Subcutaneous abdominal adipose tissue (tissue), 5 donors: Measurements from ENCODE around the gene ABHD2.
A peak's percentile ranks its signal among the peaks of the same experiment; 100 is the strongest.
"Not testable (repeated sequence)": the region's sequence is repeated elsewhere in the genome, so short reads cannot be mapped to it uniquely, and the experiment has no call there.

Source experiments
- H3K27ac ChIP-seq: one replicate; pipeline ENCODE4 v1.7.0; 2013; ENCODE audit warnings: low read depth, mild to moderate bottlenecking, inconsistent platforms, low read length, moderate library complexity
- H3K27me3 ChIP-seq, 5 donors: one replicate each; pipeline ENCODE4 v1.7.0; 2013; ENCODE audit warnings: low read length in 5 of 5, inconsistent platforms in 1 of 5; ENCODE audit not compliant: control insufficient read depth in 5 of 5, insufficient read depth in 4 of 5
- H3K36me3 ChIP-seq, 5 donors: one replicate each; pipeline ENCODE4 v1.7.0; 2013; ENCODE audit warnings: low read length in 5 of 5; ENCODE audit not compliant: control insufficient read depth in 5 of 5, insufficient read depth in 5 of 5
- H3K4me1 ChIP-seq, 5 donors: one replicate each; pipeline ENCODE4 v1.7.0; 2013; ENCODE audit warnings: low read length in 5 of 5, mild to moderate bottlenecking in 3 of 5, moderate library complexity in 1 of 5; ENCODE audit not compliant: control insufficient read depth in 5 of 5, insufficient read depth in 5 of 5
- H3K4me3 ChIP-seq, 5 donors: one replicate each; pipeline ENCODE4 v1.7.0; 2013; ENCODE audit warnings: low read length in 5 of 5, low read depth in 1 of 5
- H3K9ac ChIP-seq, 5 donors: one replicate each; pipeline ENCODE4 v1.7.0; 2013; ENCODE audit warnings: low read length in 5 of 5, mild to moderate bottlenecking in 4 of 5, moderate library complexity in 3 of 5
- H3K9me3 ChIP-seq, 5 donors: one replicate each; pipeline ENCODE4 v1.7.0; 2013; ENCODE audit warnings: low read length in 5 of 5; ENCODE audit not compliant: control insufficient read depth in 5 of 5
- donor health status: healthy.
- donor health status: healthy.
- donor health status: healthy.
- donor health status: healthy.
- donor health status: healthy.

ABHD2 gene

DNA sequence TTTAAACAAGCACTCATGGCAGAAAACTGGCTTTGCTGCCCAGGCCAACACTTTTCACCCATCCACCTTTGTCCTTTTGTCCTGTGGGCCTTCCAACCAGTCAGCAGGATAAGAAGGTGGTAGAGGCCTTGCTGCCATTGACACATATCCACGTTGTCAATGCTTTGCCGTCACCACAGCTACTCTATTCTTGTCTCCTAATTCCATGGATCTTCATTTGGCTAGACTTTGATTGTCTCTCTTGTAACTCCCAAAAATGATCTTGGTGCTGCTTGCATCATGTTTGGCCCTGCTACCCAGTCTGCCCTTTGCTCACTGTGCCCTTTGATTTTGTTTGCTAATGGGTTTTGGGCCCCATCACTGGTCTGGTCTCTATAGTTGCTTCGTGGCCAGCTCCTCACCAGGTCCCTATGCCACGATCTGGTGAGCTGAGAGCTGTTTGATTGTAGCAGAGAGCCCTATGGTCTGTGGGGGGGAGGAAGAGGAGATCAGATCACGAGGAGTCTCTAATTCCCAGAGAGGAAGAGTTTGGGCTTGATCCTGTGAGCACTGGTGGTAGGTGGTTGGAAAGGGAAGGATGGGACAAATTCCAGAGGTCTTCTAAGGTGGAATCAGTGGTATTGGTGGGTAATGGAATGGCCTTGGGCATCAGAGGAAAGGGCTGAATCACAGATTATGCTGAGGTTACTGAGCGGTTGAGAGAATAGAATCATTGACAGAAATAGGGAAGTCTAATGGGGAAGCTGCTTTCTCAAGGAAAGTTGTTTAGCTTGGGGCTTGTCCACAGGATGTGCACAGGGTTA, 40.3 kb downstream of the ABHD2 start:
- H3K9ac ChIP-seq = no peak overlapping the region
- H3K4me3 ChIP-seq = peak overlapping the region in 1 of 5 donors; percentile 3
- no peaks in the 10 kb centered on the region for H3K27me3 ChIP-seq
- H3K9me3 ChIP-seq = no peaks in the 10 kb centered on the region
- H3K36me3 ChIP-seq = peaks cover 0 to 20% (median 13%) of the 10 kb centered on the region in 5 donors
- H3K27ac ChIP-seq = no peak overlapping the region
- peaks cover 0 to 34% (median 25%) of the 10 kb centered on the region in 5 donors for H3K4me1 ChIP-seq

DNA sequence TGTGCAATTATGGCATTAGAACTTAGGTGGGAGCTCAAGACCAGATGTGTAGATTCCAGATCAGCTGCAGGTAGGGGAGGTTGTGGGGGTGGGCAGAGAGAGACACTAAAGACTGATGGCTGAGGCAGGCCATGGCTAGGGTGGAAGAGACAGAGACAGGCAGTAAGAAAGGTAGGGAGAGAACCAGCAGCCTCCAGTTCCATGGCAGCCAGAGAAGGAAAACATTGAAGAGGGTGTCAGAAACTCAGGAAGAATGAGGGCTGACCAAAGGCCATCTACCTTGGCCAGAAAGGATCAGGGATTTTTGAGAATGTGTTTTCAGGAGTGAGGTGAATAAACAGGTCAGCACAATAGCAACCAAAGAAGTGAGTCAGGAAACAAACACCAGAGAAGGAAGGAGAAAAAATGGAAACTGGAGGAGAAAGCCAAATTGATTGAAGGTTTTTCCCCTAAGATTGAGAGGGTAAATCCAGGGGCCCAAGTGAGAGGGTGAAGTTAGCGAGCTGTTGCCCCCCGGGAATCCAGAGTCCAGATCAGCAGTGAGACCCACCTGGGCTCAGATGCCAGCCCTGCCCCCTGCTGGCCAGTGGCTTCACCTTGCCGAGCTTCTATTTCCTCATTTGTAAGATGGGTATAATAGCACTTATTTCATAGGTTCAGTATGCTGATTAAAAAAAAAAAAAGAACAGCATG, 41.0 kb downstream of the ABHD2 start:
- H3K27ac ChIP-seq = no peak overlapping the region
- H3K9ac ChIP-seq = no peak overlapping the region
- no peaks in the 10 kb centered on the region for H3K27me3 ChIP-seq
- H3K4me3 ChIP-seq = no peak overlapping the region
- H3K4me1 ChIP-seq = peaks cover 0 to 35% (median 25%) of the 10 kb centered on the region in 5 donors
- peaks cover 0 to 20% (median 13%) of the 10 kb centered on the region in 5 donors for H3K36me3 ChIP-seq
- H3K9me3 ChIP-seq = no peaks in the 10 kb centered on the region

DNA sequence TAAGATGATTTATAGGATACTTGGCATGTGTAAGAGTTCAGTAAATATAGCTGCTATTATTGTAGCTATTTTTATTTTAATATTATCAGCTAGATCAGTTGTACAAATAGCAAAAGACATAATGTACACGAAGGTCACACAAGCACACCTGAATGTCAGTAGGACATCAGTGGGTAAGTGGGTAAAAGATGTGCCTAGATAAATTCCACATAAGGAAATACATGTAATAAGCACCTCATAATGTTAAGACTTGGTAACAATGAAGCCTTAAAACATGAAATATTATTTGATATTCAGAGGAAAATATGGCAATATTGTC, 41.5 kb downstream of the ABHD2 start:
- Histone ChIP-seq H3K4me3 (no peak overlapping the region), H3K9ac (no peak overlapping the region), H3K27ac (no peak overlapping the region)

GRCh38 chr15:89130201-89130600, 41.9 kb downstream of the ABHD2 start:
- no peaks in the 10 kb centered on the region for H3K9me3 ChIP-seq
- no peak overlapping the region for H3K4me3 ChIP-seq
- H3K27ac ChIP-seq = no peak overlapping the region
- H3K4me1 ChIP-seq = peaks cover 0 to 38% (median 25%) of the 10 kb centered on the region in 5 donors
- no peak overlapping the region for H3K9ac ChIP-seq
- H3K27me3 ChIP-seq = no peaks in the 10 kb centered on the region
- H3K36me3 ChIP-seq = peaks cover 0 to 20% (median 13%) of the 10 kb centered on the region in 5 donors

More for the DNA sequence above, 41.5 kb downstream of the ABHD2 start:
- H3K36me3 ChIP-seq = peaks cover 0 to 20% (median 13%) of the 10 kb centered on the region in 5 donors
- no peaks in the 10 kb centered on the region for H3K27me3 ChIP-seq
- no peaks in the 10 kb centered on the region for H3K9me3 ChIP-seq
- H3K4me1 ChIP-seq = peaks cover 0 to 37% (median 25%) of the 10 kb centered on the region in 5 donors

- Histone ChIP-seq H3K27ac (no peak overlapping the region), H3K36me3 (peaks cover 0 to 11% (median 5%) of the 10 kb centered on the region in 5 donors), H3K27me3 (no peaks in the 10 kb centered on the region), H3K9me3 (no peaks in the 10 kb centered on the region), H3K4me3 (no peak overlapping the region), H3K4me1 (peaks cover 3 to 52% (median 30%) of the 10 kb centered on the region in 5 donors), H3K9ac (no peak overlapping the region)
Observed at GRCh38 chr15:89131731-89132130, 43.5 kb downstream of the ABHD2 start.

- Histone ChIP-seq H3K9me3 (no peaks in the 10 kb centered on the region), H3K4me3 (peak overlapping the region in 1 of 5 donors; percentile 23), H3K27ac (peak overlapping the region; percentile 80), H3K9ac (no peak overlapping the region), H3K27me3 (no peaks in the 10 kb centered on the region), H3K36me3 (peaks cover 0 to 5% (median 4%) of the 10 kb centered on the region in 5 donors), H3K4me1 (peaks cover 12 to 63% (median 41%) of the 10 kb centered on the region in 5 donors)
Observed at GRCh38 chr15:89132611-89133507, 44.6 kb downstream of the ABHD2 start.

GRCh38 chr15:89135387-89136077, 47.3 kb downstream of the ABHD2 start:
- not testable (repeated sequence) for H3K9me3 ChIP-seq, H3K9ac ChIP-seq, H3K27me3 ChIP-seq, H3K4me3 ChIP-seq, H3K36me3 ChIP-seq
- H3K27ac ChIP-seq = peak overlapping the region; percentile 75
- H3K4me1 ChIP-seq = peaks cover 20 to 80% (median 46%) of the 10 kb centered on the region in 5 donors

- H3K4me1 ChIP-seq = peaks cover 20 to 79% (median 46%) of the 10 kb centered on the region in 5 donors
- H3K36me3 ChIP-seq = no peaks in the 10 kb centered on the region
- H3K27ac ChIP-seq = peak overlapping the region; percentile 75
- H3K9ac ChIP-seq = no peak overlapping the region
- no peaks in the 10 kb centered on the region for H3K27me3 ChIP-seq
- H3K4me3 ChIP-seq = no peak overlapping the region
- H3K9me3 ChIP-seq = no peaks in the 10 kb centered on the region
Observed at GRCh38 chr15:89136078-89136806, 48.0 kb downstream of the ABHD2 start.
